ENCODE results near the gene FAM117B.

GRCh38 chr2:202762556-202762955 lies 127.8 kb downstream of the FAM117B start:
- TF ChIP-seq CTCF (IDR thresholded peaks at IDR 0.05; ENCODE audit: insufficient read depth, low read length, poor library complexity, severe bottlenecking) (no peak), EZH2phosphoT487 (conservative IDR thresholded peaks at IDR 0.05; ENCODE audit: low read length) (no peak)
